ENCODE results near the gene ACOT13. TPM values are rescaled to one million over a fixed set of nuclear protein-coding genes. Genes with fewer than 3 reads are reported as not detected.
"Not testable (repeated sequence)": the region's sequence is repeated elsewhere in the genome, so short reads cannot be mapped to it uniquely, and the experiment has no call there.

The ACOT13 gene
- total RNA-seq, 3 donors from 2014 or later = 19.6 to 28.5 (median 22.1) TPM

- ATAC-seq (no peak), DNase-seq (no peak)
- H3K9me3 Mint-ChIP-seq = no peaks in the 10 kb centered on the region
- H3K27me3 Mint-ChIP-seq (ENCODE audit: low read depth) = no peaks in the 10 kb centered on the region
- peak overlapping the region; percentile 100 for H3K4me3 Mint-ChIP-seq
- peaks cover 43% of the 10 kb centered on the region for H3K36me3 Mint-ChIP-seq (ENCODE audit: insufficient read depth)
- H3K4me1 Mint-ChIP-seq (ENCODE audit: low read depth) = peaks cover 57% of the 10 kb centered on the region
These were observed 51.7 kb downstream of the ACOT13 start for GRCh38 chr6:24718449-24719124.

GRCh38 chr6:24719125-24719971 lies 52.5 kb downstream of the ACOT13 start, which contains the start of gene C6orf62:
Gene C6orf62, minus strand, starts transcription at chr6:24719154. Its CDS starts 486 bp downstream, at chr6:24718668.
- Mint-ChIP-seq H3K27me3 (ENCODE audit: low read depth) (no peaks in the 10 kb centered on the region), H3K4me3 (peak within 1 kb of the TSS; percentile 100), H3K4me1 (ENCODE audit: low read depth) (peaks cover 50% of the 10 kb centered on the region), H3K9me3 (no peaks in the 10 kb centered on the region), H3K36me3 (ENCODE audit: insufficient read depth) (peaks cover 37% of the 10 kb centered on the region)
- ATAC-seq (peak; percentile 10 to 22), DNase-seq (peak; percentile 20)

- Mint-ChIP-seq H3K36me3 (ENCODE audit: insufficient read depth) (peaks cover 31% of the 10 kb centered on the region), H3K27me3 (ENCODE audit: low read depth) (no peaks in the 10 kb centered on the region), H3K4me3 (peak overlapping the region; percentile 100), H3K9me3 (no peaks in the 10 kb centered on the region), H3K4me1 (ENCODE audit: low read depth) (peaks cover 41% of the 10 kb centered on the region)
- DNase-seq (peak; percentile 79), ATAC-seq (peak; percentile 23 to 31)
These were observed 53.3 kb downstream of the ACOT13 start for GRCh38 chr6:24720131-24720603.

GRCh38 chr6:24720604-24721460 lies 54.0 kb downstream of the ACOT13 start:
- H3K36me3 Mint-ChIP-seq (ENCODE audit: insufficient read depth) = peaks cover 24% of the 10 kb centered on the region
- no peaks in the 10 kb centered on the region for H3K9me3 Mint-ChIP-seq
- peak; percentile 100 for DNase-seq
- peaks cover 35% of the 10 kb centered on the region for H3K4me1 Mint-ChIP-seq (ENCODE audit: low read depth)
- H3K27me3 Mint-ChIP-seq (ENCODE audit: low read depth) = no peaks in the 10 kb centered on the region
- peak; percentile 84 to 86 for ATAC-seq
- peak overlapping the region; percentile 100 for H3K4me3 Mint-ChIP-seq

GRCh38 chr6:24721461-24722215 lies 54.8 kb downstream of the ACOT13 start:
- Mint-ChIP-seq H3K36me3 (ENCODE audit: insufficient read depth) (peaks cover 17% of the 10 kb centered on the region), H3K4me1 (ENCODE audit: low read depth) (peaks cover 27% of the 10 kb centered on the region), H3K27me3 (ENCODE audit: low read depth) (no peaks in the 10 kb centered on the region), H3K9me3 (no peaks in the 10 kb centered on the region), H3K4me3 (peak overlapping the region; percentile 100)
- peak; percentile 57 to 59 for ATAC-seq
- no peak for DNase-seq

GRCh38 chr6:24723270-24723669 lies 56.4 kb downstream of the ACOT13 start:
- H3K4me1 Mint-ChIP-seq (ENCODE audit: low read depth) = peaks cover 12% of the 10 kb centered on the region
- peaks cover 7% of the 10 kb centered on the region for H3K36me3 Mint-ChIP-seq (ENCODE audit: insufficient read depth)
- no peaks in the 10 kb centered on the region for H3K9me3 Mint-ChIP-seq
- H3K4me3 Mint-ChIP-seq = no peak overlapping the region
- ATAC-seq = no peak
- DNase-seq = no peak
- peaks cover 9% of the 10 kb centered on the region for H3K27me3 Mint-ChIP-seq (ENCODE audit: low read depth)

- not testable (repeated sequence) for H3K4me3 Mint-ChIP-seq; H3K4me1 Mint-ChIP-seq (ENCODE audit: low read depth); H3K36me3 Mint-ChIP-seq (ENCODE audit: insufficient read depth); ATAC-seq; DNase-seq
- Mint-ChIP-seq H3K9me3 (peaks cover 16% of the 10 kb centered on the region), H3K27me3 (ENCODE audit: low read depth) (peaks cover 12% of the 10 kb centered on the region)
These were observed 63.8 kb downstream of the ACOT13 start for GRCh38 chr6:24730653-24731052.

GRCh38 chr6:24731456-24732134 lies 64.7 kb downstream of the ACOT13 start:
- H3K4me1 Mint-ChIP-seq (ENCODE audit: low read depth); ATAC-seq; H3K36me3 Mint-ChIP-seq (ENCODE audit: insufficient read depth); DNase-seq; H3K4me3 Mint-ChIP-seq: not testable (repeated sequence)
- Mint-ChIP-seq H3K27me3 (ENCODE audit: low read depth) (peaks cover 15% of the 10 kb centered on the region), H3K9me3 (peaks cover 16% of the 10 kb centered on the region)

GRCh38 chr6:24734166-24734565 lies 67.3 kb downstream of the ACOT13 start:
- no peak for DNase-seq
- Mint-ChIP-seq H3K27me3 (ENCODE audit: low read depth) (peaks cover 3% of the 10 kb centered on the region), H3K9me3 (peaks cover 16% of the 10 kb centered on the region), H3K4me3 (no peak overlapping the region), H3K4me1 (ENCODE audit: low read depth) (peaks cover 3% of the 10 kb centered on the region), H3K36me3 (ENCODE audit: insufficient read depth) (no peaks in the 10 kb centered on the region)
- no peak for ATAC-seq

- not testable (repeated sequence) for H3K27me3 Mint-ChIP-seq (ENCODE audit: low read depth); ATAC-seq; DNase-seq; H3K4me1 Mint-ChIP-seq (ENCODE audit: low read depth); H3K4me3 Mint-ChIP-seq; H3K36me3 Mint-ChIP-seq (ENCODE audit: insufficient read depth)
- peaks cover 15% of the 10 kb centered on the region for H3K9me3 Mint-ChIP-seq
These were observed 67.8 kb downstream of the ACOT13 start for GRCh38 chr6:24734710-24735109.

- Mint-ChIP-seq H3K4me1 (ENCODE audit: low read depth) (peaks cover 20% of the 10 kb centered on the region), H3K27me3 (ENCODE audit: low read depth) (peaks cover 3% of the 10 kb centered on the region), H3K36me3 (ENCODE audit: insufficient read depth) (no peaks in the 10 kb centered on the region), H3K4me3 (no peak overlapping the region), H3K9me3 (peaks cover 3% of the 10 kb centered on the region)
- ATAC-seq (no peak), DNase-seq (no peak)
These were observed 71.9 kb downstream of the ACOT13 start for GRCh38 chr6:24738741-24739140.

- peaks cover 23% of the 10 kb centered on the region for H3K4me1 Mint-ChIP-seq (ENCODE audit: low read depth)
These were observed 74.0 kb downstream of the ACOT13 start for GRCh38 chr6:24740861-24741260.

GRCh38 chr6:24742216-24742738 lies 75.4 kb downstream of the ACOT13 start:
- Mint-ChIP-seq H3K4me3 (no peak overlapping the region), H3K27me3 (ENCODE audit: low read depth) (peaks cover 3% of the 10 kb centered on the region), H3K4me1 (ENCODE audit: low read depth) (peaks cover 21% of the 10 kb centered on the region), H3K9me3 (peaks cover 3% of the 10 kb centered on the region), H3K36me3 (ENCODE audit: insufficient read depth) (no peaks in the 10 kb centered on the region)
- ATAC-seq (no peak), DNase-seq (no peak)

More at GRCh38 chr6:24740861-24741260, 74.0 kb downstream of the ACOT13 start:
- Mint-ChIP-seq H3K27me3 (ENCODE audit: low read depth) (peaks cover 6% of the 10 kb centered on the region), H3K9me3 (peaks cover 3% of the 10 kb centered on the region), H3K4me3 (no peak overlapping the region), H3K36me3 (ENCODE audit: insufficient read depth) (no peaks in the 10 kb centered on the region)
- ATAC-seq = no peak
- no peak for DNase-seq
